ENCODE results near the gene SFTPB. TPM values are rescaled to one million over a fixed set of nuclear protein-coding genes. Genes with fewer than 3 reads are reported as not detected.

SFTPB gene
- total RNA-seq, 1 experiment from 2014 or later = 0.26 TPM

DNA sequence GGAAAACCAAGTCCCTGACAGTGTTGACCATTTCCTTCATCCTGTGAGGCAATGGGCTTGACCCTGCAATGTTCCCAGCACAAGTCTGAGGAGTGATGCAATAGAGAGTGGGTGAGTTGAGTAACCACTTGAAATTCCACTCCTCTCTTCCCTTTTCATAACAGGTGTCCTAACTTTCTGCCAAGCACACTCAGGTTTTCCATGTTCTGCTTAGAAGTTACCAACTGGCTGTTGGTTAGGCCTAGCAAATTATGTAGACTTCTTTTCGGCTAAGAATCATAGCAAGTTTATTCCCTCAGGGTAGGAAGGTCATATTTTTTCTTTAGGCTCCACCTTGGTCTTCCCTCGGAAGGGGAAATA lies 37.7 kb upstream of the SFTPB start:
- peaks cover 7% of the 10 kb centered on the region for H3K9me3 Mint-ChIP-seq (ENCODE audit: unreplicated experiment)
- CTCF ChIA-PET = interaction anchor here (0.6 to 8.9 kb wide), 16 partner anchors 9 to 488 kb away, joined by 3 to 166 read pairs (median 4); no protein-coding TSS in a partner anchor
- POLR2A ChIA-PET = interaction anchor here (0.7 to 2.1 kb wide), 10 partner anchors 18 to 168 kb away, joined by 3 to 22 read pairs (median 4); no protein-coding TSS in a partner anchor
- intact Hi-C loops (cut with micrococcal nuclease) = no loop called here
- no TSS peak for BruUV-seq (replicated peaks)
- H3K4me3 Mint-ChIP-seq (ENCODE audit: unreplicated experiment) = peak overlapping the region; percentile 55
- peak; percentile 99 for DNase-seq (ENCODE audit: unreplicated experiment)
- H3K36me3 Mint-ChIP-seq (ENCODE audit: insufficient read depth, unreplicated experiment) = no peaks in the 10 kb centered on the region
- peak overlapping the region; percentile 94 for H3K27ac Mint-ChIP-seq (ENCODE audit: low read depth, unreplicated experiment)
- H3K27me3 Mint-ChIP-seq (ENCODE audit: insufficient read depth, unreplicated experiment) = no peaks in the 10 kb centered on the region
- H3K4me1 Mint-ChIP-seq (ENCODE audit: insufficient read depth, unreplicated experiment) = peaks cover 70% of the 10 kb centered on the region
- no peak for TF ChIP-seq CTCF (IDR thresholded peaks at IDR 0.05; ENCODE audit: unreplicated experiment)

- intact Hi-C loops (cut with micrococcal nuclease) = no loop called here
- POLR2A ChIA-PET = interaction anchor here (0.5 to 2.1 kb wide), 8 partner anchors 18 to 284 kb away, joined by 3 to 22 read pairs (median 6); no protein-coding TSS in a partner anchor
These were observed 37.0 kb upstream of the SFTPB start for GRCh38 chr2:85704800-85705679.

DNA sequence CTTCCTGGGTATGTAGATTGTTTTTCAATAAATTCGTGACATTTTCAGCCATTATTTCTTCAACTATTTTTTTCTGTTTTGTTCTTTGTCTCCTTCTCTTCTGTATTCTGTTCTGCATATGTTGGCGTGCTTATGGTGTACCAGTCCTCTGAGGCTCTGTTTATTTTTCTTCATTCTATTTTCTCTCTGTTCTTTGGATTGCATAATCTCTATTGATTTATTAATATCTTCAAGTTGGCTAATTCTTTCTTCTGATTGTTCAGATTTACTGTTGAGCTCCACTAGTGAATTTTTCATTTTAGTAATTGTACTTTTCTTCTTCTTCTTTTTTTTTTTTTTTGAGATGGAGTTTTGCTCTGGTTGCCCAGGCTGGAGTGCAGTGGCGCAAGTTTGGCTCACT lies 36.0 kb upstream of the SFTPB start:
- BruUV-seq (replicated peaks) = no TSS peak
- peak overlapping the region; percentile 64 for H3K4me3 Mint-ChIP-seq (ENCODE audit: unreplicated experiment)
- no peaks in the 10 kb centered on the region for H3K27me3 Mint-ChIP-seq (ENCODE audit: insufficient read depth, unreplicated experiment)
- H3K27ac Mint-ChIP-seq (ENCODE audit: low read depth, unreplicated experiment) = peak overlapping the region; percentile 94
- ChIA-PET CTCF (interaction anchor here (0.6 to 8.9 kb wide), 5 partner anchors 9 to 118 kb away, joined by 3 to 166 read pairs (median 6); no protein-coding TSS in a partner anchor), POLR2A (interaction anchor here (1.5 to 2.1 kb wide), 2 partner anchors 17 to 22 kb away, joined by 6 to 8 read pairs; no protein-coding TSS in a partner anchor)
- no peak for DNase-seq (ENCODE audit: unreplicated experiment)
- peaks cover 7% of the 10 kb centered on the region for H3K9me3 Mint-ChIP-seq (ENCODE audit: unreplicated experiment)
- peaks cover 66% of the 10 kb centered on the region for H3K4me1 Mint-ChIP-seq (ENCODE audit: insufficient read depth, unreplicated experiment)
- H3K36me3 Mint-ChIP-seq (ENCODE audit: insufficient read depth, unreplicated experiment) = no peaks in the 10 kb centered on the region
- no peak for TF ChIP-seq CTCF (IDR thresholded peaks at IDR 0.05; ENCODE audit: unreplicated experiment)
- intact Hi-C loops (cut with micrococcal nuclease) = no loop called here

More at GRCh38 chr2:85704800-85705679, 37.0 kb upstream of the SFTPB start:
- H3K27me3 Mint-ChIP-seq (ENCODE audit: insufficient read depth, unreplicated experiment) = no peaks in the 10 kb centered on the region
- H3K36me3 Mint-ChIP-seq (ENCODE audit: insufficient read depth, unreplicated experiment) = no peaks in the 10 kb centered on the region
- H3K27ac Mint-ChIP-seq (ENCODE audit: low read depth, unreplicated experiment) = peak overlapping the region; percentile 94
- peaks cover 7% of the 10 kb centered on the region for H3K9me3 Mint-ChIP-seq (ENCODE audit: unreplicated experiment)
- TSS peak; percentile 64 for BruUV-seq (replicated peaks)
- CTCF ChIA-PET = interaction anchor here (0.6 to 8.9 kb wide), 13 partner anchors 8 to 767 kb away, joined by 3 to 166 read pairs (median 5); no protein-coding TSS in a partner anchor
- peaks cover 73% of the 10 kb centered on the region for H3K4me1 Mint-ChIP-seq (ENCODE audit: insufficient read depth, unreplicated experiment)
- no peak for DNase-seq (ENCODE audit: unreplicated experiment)
- H3K4me3 Mint-ChIP-seq (ENCODE audit: unreplicated experiment) = peak overlapping the region; percentile 55
- no peak for TF ChIP-seq CTCF (IDR thresholded peaks at IDR 0.05; ENCODE audit: unreplicated experiment)

DNA sequence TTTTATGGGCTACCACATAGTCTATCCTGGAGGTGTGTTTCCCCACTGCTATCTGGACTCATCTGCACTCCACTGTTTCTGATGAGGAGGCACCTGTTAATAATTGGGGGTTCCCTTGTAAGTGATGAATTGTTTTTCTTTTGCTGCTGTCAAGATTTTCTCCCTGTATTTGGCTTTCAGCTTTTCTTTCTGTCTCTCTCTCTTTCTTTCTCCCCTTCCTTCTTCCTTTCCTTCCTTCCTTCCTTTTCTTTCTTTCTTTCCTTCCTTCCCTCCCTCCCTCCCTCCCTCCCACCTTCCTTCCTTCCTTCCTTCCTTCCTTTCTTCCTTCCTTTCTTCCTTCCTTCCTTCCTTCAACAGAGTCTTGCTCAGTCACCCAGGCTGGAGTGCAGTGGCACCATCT lies 35.3 kb upstream of the SFTPB start:
- Mint-ChIP-seq H3K27me3 (ENCODE audit: insufficient read depth, unreplicated experiment) (no peaks in the 10 kb centered on the region), H3K9me3 (ENCODE audit: unreplicated experiment) (peaks cover 7% of the 10 kb centered on the region), H3K4me1 (ENCODE audit: insufficient read depth, unreplicated experiment) (peaks cover 61% of the 10 kb centered on the region), H3K4me3 (ENCODE audit: unreplicated experiment) (peak overlapping the region; percentile 64), H3K27ac (ENCODE audit: low read depth, unreplicated experiment) (peak overlapping the region; percentile 94), H3K36me3 (ENCODE audit: insufficient read depth, unreplicated experiment) (no peaks in the 10 kb centered on the region)
- BruUV-seq (replicated peaks) = no TSS peak
- intact Hi-C loops (cut with micrococcal nuclease) = no loop called here
- no peak for DNase-seq (ENCODE audit: unreplicated experiment)
- no peak for TF ChIP-seq CTCF (IDR thresholded peaks at IDR 0.05; ENCODE audit: unreplicated experiment)
- CTCF ChIA-PET = interaction anchor here (1.2 to 8.9 kb wide), 5 partner anchors 10 to 67 kb away, joined by 3 to 166 read pairs (median 5); no protein-coding TSS in a partner anchor
- POLR2A ChIA-PET = interaction anchor here (0.6 to 2.1 kb wide), 3 partner anchors 10 to 126 kb away, joined by 3 to 8 read pairs (median 5); partner anchors contain the start of gene VAMP8
